Colonic mucosa (tissue), 4 donors: ENCODE results near the gene SLC35D2. TPM values are rescaled to one million over a fixed set of nuclear protein-coding genes. Genes with fewer than 3 reads are reported as not detected.
"Not testable (repeated sequence)": the region's sequence is repeated elsewhere in the genome, so short reads cannot be mapped to it uniquely, and the experiment has no call there.

Experiments
- DNase-seq: peaks from one replicate; pipeline ENCODE4 v3.0.0-alpha.2; 2020
- H3K27ac ChIP-seq: fragments of 200-600 bp; one replicate; pipeline ENCODE4 v1.8.0; 2021
- H3K27me3 ChIP-seq: fragments of 200-600 bp; one replicate; pipeline ENCODE4 v1.8.0; 2021
- H3K36me3 ChIP-seq: fragments of 200-600 bp; one replicate; pipeline ENCODE4 v1.8.0; 2021
- H3K4me1 ChIP-seq: fragments of 200-600 bp; one replicate; pipeline ENCODE4 v1.8.0; 2021; ENCODE audit warnings: mild to moderate bottlenecking
- H3K4me3 ChIP-seq: fragments of 200-600 bp; one replicate; pipeline ENCODE4 v1.8.0; 2021
- H3K9ac ChIP-seq, 2 donors: one replicate each; pipeline ENCODE4 v1.7.0; 2013; ENCODE audit warnings: control low read depth in 2 of 2, low read depth in 2 of 2, low read length in 2 of 2
- H3K9me3 ChIP-seq: fragments of 200-600 bp; one replicate; pipeline ENCODE4 v1.8.0; 2021
- CTCF ChIP-seq: fragments of 200-600 bp; IDR thresholded peaks from one replicate; pipeline ENCODE4 v1.8.0; 2022; ENCODE audit warnings: antibody characterized with exemption, mild to moderate bottlenecking
- intact Hi-C: fragments of 100-400 bp; cut with DNase I; formaldehyde crosslinking; loops from one replicate; pipeline ENCODE4 v1.14.1; 2022
- total RNA-seq, 2 donors: library from RNA; stranded (reverse); fragmentation: NEBNext Ultra II Directional in 1 of 2; extraction: Animal tissue kit (Norgen Biotek cat#: 25700) in 1 of 2; gene quantifications; one replicate each; pipeline ENCODE4 v1.2.1, GENCODE V29; 2021
- donor health status: healthy.
- donor health status: DM: no; HTN: no; CAD: no.
- donor health status: DM: no; HTN: no; CAD: no.

SLC35D2 gene
- total RNA-seq, 2 donors from 2014 or later = 57.8 to 95.0 TPM

GRCh38 chr9:96378187-96378586 lies 5.3 kb downstream of the SLC35D2 start:
- Histone ChIP-seq H3K9me3 (no peaks in the 10 kb centered on the region), H3K9ac (no peak overlapping the region), H3K27ac (peak overlapping the region; percentile 3), H3K4me3 (no peak overlapping the region), H3K27me3 (no peaks in the 10 kb centered on the region), H3K36me3 (no peaks in the 10 kb centered on the region), H3K4me1 (peaks cover 5% of the 10 kb centered on the region)
- DNase-seq = no peak
- intact Hi-C loops = no loop called here
- TF ChIP-seq CTCF = no peak

- intact Hi-C loops = no loop called here
- DNase-seq = no peak
- Histone ChIP-seq H3K9ac (no peak overlapping the region), H3K36me3 (no peaks in the 10 kb centered on the region), H3K27me3 (no peaks in the 10 kb centered on the region), H3K27ac (peak overlapping the region; percentile 3), H3K4me3 (no peak overlapping the region), H3K4me1 (peaks cover 5% of the 10 kb centered on the region), H3K9me3 (no peaks in the 10 kb centered on the region)
- no peak for TF ChIP-seq CTCF
Observed at GRCh38 chr9:96376891-96377874, 6.3 kb downstream of the SLC35D2 start.

- DNase-seq, H3K27ac ChIP-seq, H3K9ac ChIP-seq, H3K4me1 ChIP-seq, H3K9me3 ChIP-seq, H3K4me3 ChIP-seq, intact Hi-C loops, H3K36me3 ChIP-seq, H3K27me3 ChIP-seq: not testable (repeated sequence)
Observed at GRCh38 chr9:96375507-96375906, 8.0 kb downstream of the SLC35D2 start.

- Histone ChIP-seq H3K36me3 (no peaks in the 10 kb centered on the region), H3K9ac (no peak overlapping the region), H3K4me1 (no peaks in the 10 kb centered on the region), H3K27ac (no peak overlapping the region), H3K27me3 (no peaks in the 10 kb centered on the region), H3K4me3 (no peak overlapping the region), H3K9me3 (no peaks in the 10 kb centered on the region)
- DNase-seq = no peak
- intact Hi-C loops = no loop called here
- no peak for TF ChIP-seq CTCF
Observed at GRCh38 chr9:96367943-96368342, 15.6 kb downstream of the SLC35D2 start.

DNA sequence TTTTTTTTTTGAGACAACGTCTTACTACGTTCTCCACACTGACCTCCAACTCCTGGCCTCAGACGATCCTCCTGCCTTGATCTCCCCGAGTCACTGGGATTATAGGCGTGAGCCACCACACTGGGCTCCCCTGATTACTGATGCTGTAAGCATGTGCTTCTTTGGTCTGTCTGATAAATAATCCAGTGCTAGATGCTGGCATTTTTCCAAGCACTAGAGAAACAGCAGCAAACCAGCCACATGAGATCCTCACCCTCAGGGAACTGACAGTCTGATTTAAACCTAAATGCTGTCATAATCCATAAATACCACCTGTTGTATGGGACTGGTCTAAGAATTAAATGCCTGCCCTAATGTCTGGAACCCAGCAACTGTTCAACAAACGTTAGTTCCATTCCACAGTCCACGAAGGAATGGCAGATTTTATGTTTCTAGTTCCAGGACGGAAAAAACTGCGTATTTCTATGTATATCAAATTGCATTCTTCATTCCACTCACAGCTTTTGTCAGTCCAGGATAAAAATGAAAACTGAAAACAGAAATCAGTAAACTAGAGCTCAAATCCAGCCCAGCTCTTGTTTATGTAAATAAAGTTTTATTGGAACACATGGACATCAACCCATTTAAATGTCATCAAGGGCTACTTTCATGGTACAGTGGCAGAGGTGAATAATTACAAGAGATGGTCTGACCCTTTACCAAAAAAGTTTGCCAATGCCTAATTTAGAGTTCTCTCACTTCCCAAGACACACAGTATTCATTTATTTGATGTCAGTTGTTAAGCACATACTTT lies 20.1 kb downstream of the SLC35D2 start:
- Histone ChIP-seq H3K9me3 (no peaks in the 10 kb centered on the region), H3K9ac (no peak overlapping the region), H3K27me3 (no peaks in the 10 kb centered on the region), H3K4me3 (no peak overlapping the region), H3K27ac (no peak overlapping the region), H3K4me1 (no peaks in the 10 kb centered on the region), H3K36me3 (no peaks in the 10 kb centered on the region)
- intact Hi-C loops = no loop called here
- no peak for DNase-seq
- TF ChIP-seq CTCF = no peak

- H3K4me3 ChIP-seq, H3K36me3 ChIP-seq, intact Hi-C loops, H3K4me1 ChIP-seq, H3K27me3 ChIP-seq, DNase-seq, H3K9ac ChIP-seq, H3K27ac ChIP-seq, H3K9me3 ChIP-seq: not testable (repeated sequence)
Observed at GRCh38 chr9:96362119-96362518, 21.4 kb downstream of the SLC35D2 start.
